ENCODE data around the gene KIF1B. TPM values are rescaled to one million over a fixed set of nuclear protein-coding genes. Genes with fewer than 3 reads are reported as not detected.

The KIF1B gene
- total RNA-seq, 4 donors from 2014 or later: 53.0 to 78.2 (median 64.8) TPM

- Histone ChIP-seq H3K27me3 (no peaks in the 10 kb centered on the region), H3K4me3 (no peak overlapping the region), H3K36me3 (peaks cover 0 to 8% (median 3%) of the 10 kb centered on the region in 4 donors), H3K4me1 (no peaks in the 10 kb centered on the region), H3K27ac (replicated peaks in 1 of 4) (no peak overlapping the region), H3K9me3 (no peaks in the 10 kb centered on the region)
- no peak for DNase-seq (ENCODE audit: extremely low spot score)
- WGBS: 94% methylated on average over 2 of the region's 2 CpGs
- no peak for TF ChIP-seq POLR2AphosphoS5 (IDR thresholded peaks at IDR 0.05)
- intact Hi-C loops (cut with DNase I): no loop called here
These were observed 106.4 kb downstream of the KIF1B start for GRCh38 chr1:10316752-10317151.

GRCh38 chr1:10319750-10320149 lies 109.4 kb downstream of the KIF1B start:
- H3K4me1 ChIP-seq: no peaks in the 10 kb centered on the region
- DNase-seq (ENCODE audit: extremely low spot score): no peak

GRCh38 chr1:10320336-10320735 lies 110.0 kb downstream of the KIF1B start:
- TF ChIP-seq CTCF (IDR thresholded peaks at IDR 0.05): no peak
- no peak for TF ChIP-seq POLR2A (IDR thresholded peaks at IDR 0.05; ENCODE audit: low read depth)
- TF ChIP-seq POLR2AphosphoS5 (IDR thresholded peaks at IDR 0.05): no peak
- TF ChIP-seq EP300 (IDR thresholded peaks at IDR 0.05): no peak
- intact Hi-C loops (cut with DNase I): no loop called here
- WGBS: 84% methylated on average over 4 of the region's 4 CpGs
- H3K9me3 ChIP-seq: no peaks in the 10 kb centered on the region
- no peak overlapping the region for H3K27ac ChIP-seq (replicated peaks in 1 of 4)
- H3K4me3 ChIP-seq: no peak overlapping the region
- DNase-seq (ENCODE audit: extremely low spot score): no peak
- H3K36me3 ChIP-seq: peaks cover 9 to 38% (median 24%) of the 10 kb centered on the region in 4 donors
- H3K27me3 ChIP-seq: no peaks in the 10 kb centered on the region
- H3K4me1 ChIP-seq: no peaks in the 10 kb centered on the region

More at GRCh38 chr1:10319750-10320149, 109.4 kb downstream of the KIF1B start:
- Histone ChIP-seq H3K36me3 (peaks cover 3 to 34% (median 20%) of the 10 kb centered on the region in 4 donors), H3K4me3 (no peak overlapping the region), H3K27ac (replicated peaks in 1 of 4) (no peak overlapping the region), H3K27me3 (no peaks in the 10 kb centered on the region), H3K9me3 (no peaks in the 10 kb centered on the region)
- 76% methylated on average over 1 of the region's 1 CpG for WGBS
- no peak for TF ChIP-seq CTCF (IDR thresholded peaks at IDR 0.05)
- no peak for TF ChIP-seq EP300 (IDR thresholded peaks at IDR 0.05)
- no peak for TF ChIP-seq POLR2AphosphoS5 (IDR thresholded peaks at IDR 0.05)
- TF ChIP-seq POLR2A (IDR thresholded peaks at IDR 0.05; ENCODE audit: low read depth): no peak
- intact Hi-C loops (cut with DNase I): no loop called here

- Histone ChIP-seq H3K36me3 (peaks cover 15 to 63% (median 43%) of the 10 kb centered on the region in 4 donors), H3K27me3 (no peaks in the 10 kb centered on the region), H3K27ac (replicated peaks in 1 of 4) (no peak overlapping the region), H3K9me3 (no peaks in the 10 kb centered on the region), H3K4me1 (no peaks in the 10 kb centered on the region), H3K4me3 (no peak overlapping the region)
- intact Hi-C loops (cut with DNase I): no loop called here
- DNase-seq (ENCODE audit: extremely low spot score): no peak
- WGBS: 91% methylated on average over 7 of the region's 7 CpGs
- no peak for TF ChIP-seq POLR2AphosphoS5 (IDR thresholded peaks at IDR 0.05)
- TF ChIP-seq CTCF (IDR thresholded peaks at IDR 0.05): no peak
- TF ChIP-seq EP300 (IDR thresholded peaks at IDR 0.05): no peak
- no peak for TF ChIP-seq POLR2A (IDR thresholded peaks at IDR 0.05; ENCODE audit: low read depth)
These were observed 112.5 kb downstream of the KIF1B start for GRCh38 chr1:10322821-10323220.

GRCh38 chr1:10324627-10325026 lies 114.3 kb downstream of the KIF1B start:
- Histone ChIP-seq H3K27me3 (no peaks in the 10 kb centered on the region), H3K36me3 (peaks cover 15 to 79% (median 51%) of the 10 kb centered on the region in 4 donors), H3K9me3 (no peaks in the 10 kb centered on the region), H3K27ac (replicated peaks in 1 of 4) (no peak overlapping the region), H3K4me1 (no peaks in the 10 kb centered on the region), H3K4me3 (no peak overlapping the region)
- DNase-seq (ENCODE audit: extremely low spot score): no peak
- TF ChIP-seq EP300 (IDR thresholded peaks at IDR 0.05) (no peak), CTCF (IDR thresholded peaks at IDR 0.05) (no peak), POLR2A (IDR thresholded peaks at IDR 0.05; ENCODE audit: low read depth) (no peak), POLR2AphosphoS5 (IDR thresholded peaks at IDR 0.05) (no peak)
- intact Hi-C loops (cut with DNase I): no loop called here
- 88% methylated on average over 6 of the region's 6 CpGs for WGBS
